GM21360 (cell line): ENCODE results near the gene IMMP2L.

Source experiments
- ATAC-seq: cut with Tn5 transposase; IDR thresholded peaks from one replicate; pipeline ENCODE4 v1.9.1; 2021; ENCODE audit warnings: mild to moderate bottlenecking, moderate library complexity; ENCODE audit not compliant: unreplicated experiment

The IMMP2L gene

GRCh38 chr7:111053035-111053434 lies 509.3 kb downstream of the IMMP2L start:
- no peak for ATAC-seq

GRCh38 chr7:111051832-111052231 lies 510.5 kb downstream of the IMMP2L start:
- no peak for ATAC-seq

- no peak for ATAC-seq
These were observed 511.3 kb downstream of the IMMP2L start for GRCh38 chr7:111050875-111051416.

- no peak for ATAC-seq
These were observed 512.2 kb downstream of the IMMP2L start for GRCh38 chr7:111049971-111050680.

- ATAC-seq: no peak
These were observed 514.7 kb downstream of the IMMP2L start for GRCh38 chr7:111047595-111047994.

GRCh38 chr7:111045449-111045848 lies 516.8 kb downstream of the IMMP2L start:
- ATAC-seq: no peak

- no peak for ATAC-seq
These were observed 518.7 kb downstream of the IMMP2L start for GRCh38 chr7:111043561-111043960.

GRCh38 chr7:111042842-111043241 lies 519.5 kb downstream of the IMMP2L start:
- no peak for ATAC-seq

- ATAC-seq: no peak
These were observed 520.7 kb downstream of the IMMP2L start for GRCh38 chr7:111041577-111041976.

GRCh38 chr7:111038185-111038584 lies 524.1 kb downstream of the IMMP2L start:
- no peak for ATAC-seq

GRCh38 chr7:111031916-111032315 lies 530.4 kb downstream of the IMMP2L start:
- no peak for ATAC-seq

- ATAC-seq: no peak
These were observed 532.0 kb downstream of the IMMP2L start for GRCh38 chr7:111030336-111030735.

- peak; percentile 62 for ATAC-seq
These were observed 532.6 kb downstream of the IMMP2L start for GRCh38 chr7:111029574-111030251.

- peak; percentile 10 for ATAC-seq
These were observed 533.1 kb downstream of the IMMP2L start for GRCh38 chr7:111029141-111029572.

GRCh38 chr7:111027396-111027795 lies 534.9 kb downstream of the IMMP2L start:
- ATAC-seq: no peak

GRCh38 chr7:111026806-111027205 lies 535.5 kb downstream of the IMMP2L start:
- ATAC-seq: no peak

GRCh38 chr7:111026343-111026742 lies 535.9 kb downstream of the IMMP2L start:
- ATAC-seq: no peak

GRCh38 chr7:111025006-111025405 lies 537.3 kb downstream of the IMMP2L start:
- no peak for ATAC-seq

- no peak for ATAC-seq
These were observed 543.1 kb downstream of the IMMP2L start for GRCh38 chr7:111018960-111019736.

- ATAC-seq: no peak
These were observed 543.8 kb downstream of the IMMP2L start for GRCh38 chr7:111018447-111018846.

- no peak for ATAC-seq
These were observed 548.2 kb downstream of the IMMP2L start for GRCh38 chr7:111014079-111014478.
